GM18505 (cell line): ENCODE results near the gene HECW1.

Source experiments
- ATAC-seq: cut with Tn5 transposase; IDR thresholded peaks from one replicate; pipeline ENCODE4 v1.9.1; 2021; ENCODE audit not compliant: unreplicated experiment
- POLR2A ChIP-seq: IDR thresholded peaks from 4 replicates; pipeline ENCODE4 v1.6.1; 2011; ENCODE audit warnings: borderline replicate concordance; ENCODE audit not compliant: insufficient read depth, insufficient read length; ENCODE audit errors: extremely low read depth

HECW1 gene

GRCh38 chr7:43260980-43261878 lies 148.8 kb downstream of the HECW1 start:
- peak; percentile 71 for ATAC-seq
- no peak for TF ChIP-seq POLR2A

DNA sequence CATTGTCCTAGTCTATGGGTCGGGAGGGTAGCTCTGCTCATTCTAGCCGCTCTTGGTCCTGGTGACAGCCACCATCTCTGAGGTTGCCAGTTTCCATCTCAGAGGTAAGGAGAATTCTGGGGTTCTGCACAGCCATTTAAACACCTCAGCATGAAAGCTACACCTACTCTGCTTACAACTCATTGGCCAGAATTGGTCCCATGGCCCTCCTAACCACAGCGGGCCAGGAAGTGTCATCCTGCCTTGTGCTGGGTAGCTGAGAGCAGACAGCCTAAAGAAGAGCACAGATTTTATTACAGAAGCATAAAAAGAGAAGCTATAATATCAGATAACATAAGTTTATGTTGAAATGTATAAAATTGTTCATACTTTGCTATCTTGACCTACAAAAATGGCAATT lies 152.7 kb downstream of the HECW1 start:
- no peak for TF ChIP-seq POLR2A
- ATAC-seq, result no peak

DNA sequence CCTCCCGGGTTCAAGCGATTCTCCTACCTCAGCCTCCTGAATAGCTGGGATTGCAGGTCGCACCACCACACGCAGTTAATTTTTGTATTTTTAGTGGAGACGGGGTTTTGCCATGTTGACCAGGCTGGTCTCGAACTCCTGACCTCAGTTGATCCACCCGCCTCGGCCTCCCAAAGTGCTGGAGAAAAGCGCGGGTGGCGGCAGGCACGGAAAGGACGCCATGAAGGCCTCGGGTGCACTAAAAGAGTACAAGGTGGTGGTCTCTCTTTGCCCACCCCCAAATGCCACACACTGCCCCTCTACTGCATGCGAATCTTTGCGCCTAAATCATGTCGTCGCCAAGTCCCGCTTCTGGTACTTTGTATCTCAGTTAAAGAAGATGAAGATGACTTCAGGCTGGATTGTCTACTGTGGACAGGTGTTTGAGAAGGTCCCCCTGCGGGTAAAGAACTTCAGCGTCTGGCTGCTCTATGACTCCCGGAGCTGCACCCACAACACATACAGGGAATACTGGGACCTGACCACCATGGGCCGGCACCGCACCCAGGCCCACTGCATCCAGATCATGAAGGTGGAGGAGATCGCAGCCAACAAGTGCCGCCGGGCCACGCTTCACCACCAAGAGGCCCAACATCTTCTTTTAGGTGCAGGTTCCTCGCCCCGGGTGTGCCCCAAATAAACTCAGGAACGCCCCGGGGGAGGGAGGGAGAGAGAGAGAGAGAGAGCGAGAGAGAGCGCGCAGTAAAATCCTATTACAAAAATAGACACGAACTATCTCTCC lies 161.7 kb downstream of the HECW1 start:
- no peak for TF ChIP-seq POLR2A
- ATAC-seq, result no peak

- TF ChIP-seq POLR2A, result no peak
- ATAC-seq, result no peak
Observed at GRCh38 chr7:43274752-43275151, 162.3 kb downstream of the HECW1 start.

DNA sequence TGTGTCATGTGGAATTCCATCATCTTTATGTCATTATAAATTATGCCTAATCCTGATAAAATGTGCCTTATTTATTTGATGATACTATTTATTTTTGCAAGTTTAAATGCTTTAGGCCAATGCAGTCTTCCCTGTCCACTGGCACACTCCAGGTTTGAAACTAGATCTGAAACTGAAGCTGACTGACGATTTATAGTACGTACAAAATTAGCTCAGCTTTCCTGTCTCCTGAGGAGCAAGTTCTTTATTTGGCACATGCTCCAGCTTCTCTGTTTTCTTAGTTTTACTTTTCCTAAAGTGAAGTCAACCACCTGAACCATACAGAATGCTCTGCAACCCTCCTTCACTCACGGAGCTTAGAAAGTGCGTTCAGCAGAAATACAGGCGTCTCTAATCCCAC lies 164.1 kb downstream of the HECW1 start:
- no peak for TF ChIP-seq POLR2A
- no peak for ATAC-seq

- TF ChIP-seq POLR2A, result no peak
- no peak for ATAC-seq
Observed at GRCh38 chr7:43278088-43278644, 165.7 kb downstream of the HECW1 start.

- no peak for ATAC-seq
Observed at GRCh38 chr7:43281268-43281667, 168.8 kb downstream of the HECW1 start.

GRCh38 chr7:43283706-43284105 lies 171.3 kb downstream of the HECW1 start:
- ATAC-seq, result no peak
- no peak for TF ChIP-seq POLR2A

More at GRCh38 chr7:43281268-43281667, 168.8 kb downstream of the HECW1 start:
- TF ChIP-seq POLR2A, result no peak

DNA sequence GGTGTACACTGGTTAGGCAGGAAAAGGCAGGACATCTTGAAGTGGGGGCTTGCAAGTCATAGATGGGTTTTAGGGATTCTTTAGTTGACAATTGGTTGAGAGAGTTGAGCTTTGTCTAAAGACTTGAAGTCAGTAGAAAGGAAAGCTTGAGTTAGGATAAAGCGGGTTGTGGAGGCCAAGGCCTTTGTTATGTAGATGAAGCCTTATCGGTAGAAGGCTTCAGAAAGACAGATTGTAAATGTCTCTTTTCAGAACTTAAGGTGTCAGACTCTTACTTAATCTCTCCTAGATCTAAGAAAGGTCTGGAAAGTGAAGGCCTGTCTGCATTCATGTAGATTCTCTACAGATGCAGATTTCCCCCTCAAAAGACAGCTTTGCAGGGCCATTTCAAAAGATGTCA lies 177.4 kb downstream of the HECW1 start:
- ATAC-seq, result no peak
- TF ChIP-seq POLR2A, result no peak

- no peak for ATAC-seq
- TF ChIP-seq POLR2A, result no peak
Observed at GRCh38 chr7:43290978-43291377, 178.5 kb downstream of the HECW1 start.

- TF ChIP-seq POLR2A, result no peak
- no peak for ATAC-seq
Observed at GRCh38 chr7:43291789-43292188, 179.3 kb downstream of the HECW1 start.

DNA sequence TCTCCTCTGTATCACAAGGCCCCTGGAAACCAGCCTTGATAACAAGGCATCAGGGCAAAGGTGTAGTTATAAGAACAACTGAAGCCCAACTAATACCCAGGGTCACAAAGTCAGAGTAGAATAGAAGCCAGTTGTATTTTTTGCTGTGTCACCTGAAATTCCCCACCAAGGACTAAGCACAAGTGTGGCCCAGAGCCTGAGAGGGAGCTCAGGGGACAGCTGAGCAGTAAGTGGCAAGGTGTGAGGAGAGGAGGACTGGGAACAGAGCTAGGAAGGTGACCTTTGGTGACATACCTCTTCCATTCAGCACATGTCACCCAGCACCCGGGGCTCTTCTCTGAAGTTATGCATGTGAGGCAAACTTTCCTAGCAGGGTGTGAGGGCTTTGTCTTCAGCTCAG lies 179.9 kb downstream of the HECW1 start:
- no peak for TF ChIP-seq POLR2A
- ATAC-seq, result no peak

- TF ChIP-seq POLR2A, result no peak
- ATAC-seq, result no peak
Observed at GRCh38 chr7:43294080-43294630, 181.7 kb downstream of the HECW1 start.
